ENCODE results near the gene FCGR1A. TPM values are rescaled to one million over a fixed set of nuclear protein-coding genes. Genes with fewer than 3 reads are reported as not detected.
"Not testable (repeated sequence)": the region's sequence is repeated elsewhere in the genome, so short reads cannot be mapped to it uniquely, and the experiment has no call there.

Gene FCGR1A
- total RNA-seq, 1 donor from 2014 or later = 1.2 TPM

DNA sequence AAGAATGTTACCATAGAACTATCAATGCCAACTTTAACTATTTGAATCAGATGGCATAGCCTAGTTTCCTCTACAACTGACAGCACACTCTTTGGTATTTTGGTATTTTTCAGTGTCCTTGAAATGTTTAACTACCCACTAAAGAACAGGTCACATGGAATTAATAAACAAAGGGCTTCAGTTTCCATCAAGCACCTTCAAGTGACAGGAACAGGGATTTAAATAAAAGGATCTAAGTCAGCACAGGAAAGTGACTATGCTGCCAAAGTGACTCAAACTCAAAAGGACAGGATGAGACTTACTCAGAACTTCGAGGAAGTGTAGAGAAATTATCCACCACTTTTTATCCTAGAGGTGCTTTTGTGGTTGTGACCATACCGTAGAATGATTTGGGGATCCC lies 20.2 kb upstream of the FCGR1A start:
- H3K4me1 ChIP-seq; DNase-seq; intact Hi-C loops (cut with micrococcal nuclease): not testable (repeated sequence)

DNA sequence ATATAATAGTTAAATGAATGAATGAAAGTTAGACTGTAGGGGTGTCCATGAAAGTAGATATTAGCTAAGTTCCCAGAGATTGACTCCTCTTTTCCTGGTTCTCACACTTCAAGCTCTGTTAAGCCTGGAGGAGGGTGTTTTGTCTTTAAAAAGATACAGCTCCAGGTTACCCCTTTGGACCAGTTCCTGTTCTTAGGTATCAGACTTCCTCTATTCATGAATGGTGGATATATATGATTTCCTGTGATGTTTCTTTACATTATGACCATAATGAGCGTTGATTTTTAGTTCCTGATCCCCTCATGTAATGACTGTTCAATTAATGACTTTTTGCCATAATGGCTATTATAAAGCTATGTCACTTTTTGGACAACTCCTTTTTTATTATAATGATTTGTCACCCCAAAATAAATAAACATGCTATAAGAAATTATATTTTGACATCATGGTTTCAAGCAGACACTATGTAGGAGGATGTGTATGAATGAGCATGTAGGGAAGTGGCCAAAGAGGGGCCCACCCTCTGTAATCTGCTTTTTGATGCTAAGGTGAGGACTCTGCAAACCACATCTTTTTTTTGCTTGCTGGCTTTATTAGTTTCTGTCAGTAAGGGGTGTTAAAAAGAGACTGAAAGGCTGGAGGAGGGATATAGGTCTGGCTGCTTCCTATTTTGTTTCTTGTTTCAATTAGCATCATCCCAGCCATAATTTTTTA lies 18.2 kb upstream of the FCGR1A start:
- H3K27me3 ChIP-seq (ENCODE audit: low read depth); H3K36me3 ChIP-seq; intact Hi-C loops (cut with micrococcal nuclease); H3K4me3 ChIP-seq; DNase-seq; H3K27ac ChIP-seq (replicated peaks); H3K9me3 ChIP-seq (replicated peaks); H3K4me1 ChIP-seq: not testable (repeated sequence)

More for the DNA sequence above, 20.2 kb upstream of the FCGR1A start:
- not testable (repeated sequence) for H3K27me3 ChIP-seq (ENCODE audit: low read depth); H3K36me3 ChIP-seq; H3K4me3 ChIP-seq; H3K27ac ChIP-seq (replicated peaks); H3K9me3 ChIP-seq (replicated peaks)

DNA sequence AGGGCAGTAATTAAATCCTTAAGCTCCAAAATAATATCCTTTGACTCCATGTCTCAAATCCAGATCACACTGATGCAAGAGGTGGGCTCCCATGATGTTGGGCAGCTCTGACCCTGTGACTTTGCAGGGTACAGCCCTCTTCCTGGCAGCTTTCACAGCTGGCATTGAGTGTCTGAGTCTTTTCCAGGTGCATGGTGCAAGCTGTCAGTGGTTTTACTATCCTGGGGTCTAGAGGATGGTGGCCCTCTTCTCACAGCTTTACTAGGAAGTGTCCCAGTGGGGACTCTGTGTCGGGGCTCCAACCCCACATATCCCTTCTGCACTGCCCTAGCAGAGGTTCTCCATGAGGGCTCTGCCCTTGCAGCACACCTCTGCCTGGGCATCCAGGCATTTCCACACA lies 16.3 kb upstream of the FCGR1A start:
- H3K27me3 ChIP-seq (ENCODE audit: low read depth); H3K4me3 ChIP-seq; intact Hi-C loops (cut with micrococcal nuclease); DNase-seq; H3K4me1 ChIP-seq; H3K36me3 ChIP-seq; H3K27ac ChIP-seq (replicated peaks); H3K9me3 ChIP-seq (replicated peaks): not testable (repeated sequence)

DNA sequence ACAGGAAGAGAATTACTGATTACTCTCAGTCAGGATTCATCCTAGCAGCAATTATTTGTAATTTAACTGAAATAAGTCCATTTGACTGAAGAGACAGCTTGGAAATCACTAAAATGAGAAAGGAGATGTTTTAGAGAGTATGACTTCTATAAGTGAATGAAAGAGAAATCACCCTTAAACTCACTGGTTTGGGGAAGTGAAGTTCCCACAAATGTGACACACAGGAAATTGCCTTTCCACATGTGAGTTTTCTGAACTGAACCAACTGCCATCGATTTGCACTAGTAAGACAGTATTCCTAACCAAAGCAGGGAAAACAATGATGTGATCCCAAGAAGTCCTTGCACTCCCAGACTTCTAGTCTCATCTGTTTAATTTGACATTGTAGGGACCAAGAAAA lies 13.3 kb upstream of the FCGR1A start:
- H3K27ac ChIP-seq (replicated peaks); DNase-seq; H3K4me3 ChIP-seq; H3K4me1 ChIP-seq; intact Hi-C loops (cut with micrococcal nuclease); H3K36me3 ChIP-seq; H3K27me3 ChIP-seq (ENCODE audit: low read depth); H3K9me3 ChIP-seq (replicated peaks): not testable (repeated sequence)

DNA sequence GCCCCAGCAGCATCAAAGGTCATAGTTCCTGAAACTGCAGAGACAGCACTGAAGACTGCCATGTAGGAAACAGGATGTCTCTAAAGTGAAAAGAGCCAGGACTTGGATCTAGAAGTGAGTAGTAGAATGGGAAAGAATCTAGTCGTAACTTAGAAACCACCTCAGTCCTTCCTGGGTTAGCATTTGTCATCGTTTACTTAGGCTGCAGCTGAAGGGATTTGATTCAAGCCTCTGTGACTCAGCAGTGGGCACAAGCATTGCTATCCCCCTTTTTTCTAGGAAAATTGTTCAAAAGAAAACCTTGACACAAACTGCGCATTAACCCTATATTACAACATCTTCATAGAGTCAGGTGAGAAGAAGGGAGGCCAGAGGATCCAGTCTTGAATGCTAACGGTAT lies 11.8 kb upstream of the FCGR1A start:
- H3K36me3 ChIP-seq; DNase-seq; H3K27me3 ChIP-seq (ENCODE audit: low read depth); intact Hi-C loops (cut with micrococcal nuclease); H3K4me3 ChIP-seq; H3K27ac ChIP-seq (replicated peaks); H3K4me1 ChIP-seq; H3K9me3 ChIP-seq (replicated peaks): not testable (repeated sequence)

DNA sequence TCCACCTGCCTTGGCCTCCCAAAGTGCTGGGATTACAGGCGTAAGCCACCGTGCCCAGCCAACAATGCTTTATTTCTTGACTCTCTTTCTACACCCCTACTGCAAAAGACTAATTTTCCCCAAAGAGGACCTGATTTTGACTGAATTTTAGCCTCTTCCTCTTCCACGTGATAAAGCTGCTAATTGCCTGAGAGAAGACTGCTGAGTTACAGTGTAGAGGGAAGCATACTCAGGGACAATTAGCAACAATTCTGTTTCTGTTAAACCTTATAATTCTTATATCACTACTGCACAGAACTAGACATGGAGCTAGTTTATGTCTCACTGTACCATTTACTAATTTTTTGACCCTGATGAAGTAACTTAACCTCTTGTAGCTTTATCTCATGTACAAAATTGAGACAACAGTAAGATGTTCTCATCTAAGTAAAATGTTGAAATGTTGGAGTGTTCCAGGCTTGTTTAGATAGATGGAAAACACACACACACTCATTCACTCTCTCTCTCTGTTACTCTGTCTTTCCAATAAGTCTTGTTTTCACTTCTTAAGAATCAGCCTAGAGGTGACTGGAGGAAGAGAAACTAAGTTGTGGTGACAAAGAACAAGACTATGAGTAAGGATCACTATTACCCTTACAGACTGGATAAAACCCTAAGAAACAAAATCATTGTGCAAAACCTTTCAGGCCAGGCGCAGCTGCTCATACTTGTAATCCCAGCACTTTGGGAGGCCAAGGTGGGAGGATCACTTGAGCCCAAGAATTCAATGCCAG lies 10.7 kb upstream of the FCGR1A start:
- H3K27me3 ChIP-seq (ENCODE audit: low read depth); H3K27ac ChIP-seq (replicated peaks); intact Hi-C loops (cut with micrococcal nuclease); H3K4me1 ChIP-seq; H3K4me3 ChIP-seq; DNase-seq; H3K9me3 ChIP-seq (replicated peaks); H3K36me3 ChIP-seq: not testable (repeated sequence)

DNA sequence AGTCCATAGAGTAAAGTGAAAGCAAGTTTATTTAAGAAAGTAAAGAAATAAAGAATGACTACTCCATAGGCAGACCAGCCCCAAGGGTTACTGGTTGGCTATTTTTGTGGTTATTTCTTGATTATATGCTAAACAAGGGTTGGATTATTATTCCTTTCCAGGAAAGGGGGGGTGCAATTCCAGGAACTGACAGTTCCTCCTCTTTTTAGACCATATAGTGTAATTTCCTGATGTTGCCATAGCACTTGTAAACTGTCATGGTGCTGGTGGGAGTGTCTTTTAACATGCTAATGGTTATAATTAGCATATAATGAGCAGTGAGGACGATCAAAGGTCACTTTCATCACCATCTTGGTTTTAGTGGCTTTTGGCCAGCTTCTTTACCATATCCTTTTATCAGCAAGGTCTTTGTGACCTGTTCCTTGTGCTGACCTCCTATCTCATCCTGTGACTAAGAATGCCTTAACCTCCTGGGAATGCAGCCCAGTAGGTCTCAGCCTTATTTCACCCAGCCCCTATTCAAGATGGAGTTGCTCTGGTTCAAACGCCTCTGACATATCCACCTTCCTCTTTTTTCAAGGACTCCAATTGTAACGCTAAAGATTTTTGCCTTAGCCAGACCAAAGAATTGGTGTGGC lies 6.9 kb upstream of the FCGR1A start:
- H3K27me3 ChIP-seq (ENCODE audit: low read depth); H3K36me3 ChIP-seq; intact Hi-C loops (cut with micrococcal nuclease); H3K4me3 ChIP-seq; H3K4me1 ChIP-seq; DNase-seq; H3K9me3 ChIP-seq (replicated peaks); H3K27ac ChIP-seq (replicated peaks): not testable (repeated sequence)

DNA sequence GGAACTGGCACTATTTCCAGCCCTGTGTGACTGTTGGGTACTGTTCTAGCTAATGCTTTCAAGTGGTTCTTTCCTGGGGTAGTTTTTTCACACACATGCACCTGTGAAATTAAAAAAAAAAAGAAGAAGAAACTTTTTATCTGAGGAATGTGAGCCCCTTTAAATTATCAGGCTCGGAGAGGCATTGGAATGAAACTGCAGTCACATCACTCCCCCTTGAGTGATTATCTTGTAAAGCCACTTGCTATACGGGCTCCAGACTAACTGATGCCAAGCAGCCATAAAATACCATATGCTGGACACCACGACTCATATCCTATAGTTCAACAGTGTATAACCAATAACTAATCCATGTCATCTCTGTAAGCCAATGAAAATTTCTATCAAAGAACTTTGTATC lies 5.4 kb upstream of the FCGR1A start:
- H3K9me3 ChIP-seq (replicated peaks); H3K27me3 ChIP-seq (ENCODE audit: low read depth); intact Hi-C loops (cut with micrococcal nuclease); H3K27ac ChIP-seq (replicated peaks); H3K4me1 ChIP-seq; H3K36me3 ChIP-seq; H3K4me3 ChIP-seq; DNase-seq: not testable (repeated sequence)

DNA sequence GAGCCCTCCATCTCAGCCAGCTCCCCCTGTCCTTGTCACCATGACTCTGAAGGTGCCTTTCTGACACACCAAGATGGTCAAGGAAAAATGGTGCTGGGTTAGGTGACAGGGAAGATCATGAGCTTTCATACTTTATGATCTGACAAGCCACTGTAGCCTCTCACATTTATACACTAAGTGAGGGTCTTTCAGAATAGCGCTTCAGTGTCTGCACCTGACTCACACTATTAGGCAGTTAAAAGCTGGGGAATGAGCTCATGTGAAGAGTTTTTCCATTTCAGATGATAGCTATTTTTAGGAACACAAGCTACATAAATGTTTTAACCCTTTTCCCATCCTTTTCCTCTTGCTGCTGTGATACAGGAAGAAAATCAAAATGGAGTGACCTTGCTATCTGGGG lies 4.2 kb upstream of the FCGR1A start:
- H3K4me1 ChIP-seq; DNase-seq; H3K9me3 ChIP-seq (replicated peaks); H3K27me3 ChIP-seq (ENCODE audit: low read depth); H3K27ac ChIP-seq (replicated peaks); intact Hi-C loops (cut with micrococcal nuclease); H3K4me3 ChIP-seq; H3K36me3 ChIP-seq: not testable (repeated sequence)

DNA sequence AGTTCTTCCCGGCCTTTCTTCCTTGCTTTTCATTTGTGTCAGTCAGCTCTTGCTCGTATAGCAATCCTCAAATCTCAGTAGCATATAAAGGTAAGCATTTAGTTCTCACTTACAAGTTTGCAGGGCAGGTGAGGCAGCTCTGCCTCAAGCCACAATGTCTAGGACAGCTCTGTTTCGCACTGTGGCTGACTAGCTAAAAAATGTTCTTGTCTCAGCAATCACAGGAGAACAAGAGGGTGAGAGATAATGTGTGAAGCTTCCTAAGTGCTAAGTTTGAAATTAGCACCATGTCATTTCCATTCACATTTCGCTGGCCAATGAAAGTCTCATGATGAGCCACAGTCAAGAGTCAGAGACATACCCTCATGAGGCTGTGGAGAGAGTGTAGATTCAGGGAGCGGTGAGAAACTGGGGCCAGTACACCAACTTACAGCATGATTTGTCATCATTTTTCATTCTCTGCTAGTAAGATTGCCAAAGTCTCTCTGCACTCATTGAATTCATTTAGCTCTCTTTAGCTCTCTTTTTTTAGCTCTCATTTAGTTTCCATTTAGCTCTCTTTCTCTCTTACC lies 995 bp upstream of the FCGR1A start:
- H3K27ac ChIP-seq (replicated peaks); H3K36me3 ChIP-seq; H3K27me3 ChIP-seq (ENCODE audit: low read depth); DNase-seq; H3K4me3 ChIP-seq; H3K9me3 ChIP-seq (replicated peaks); H3K4me1 ChIP-seq; intact Hi-C loops (cut with micrococcal nuclease): not testable (repeated sequence)

DNA sequence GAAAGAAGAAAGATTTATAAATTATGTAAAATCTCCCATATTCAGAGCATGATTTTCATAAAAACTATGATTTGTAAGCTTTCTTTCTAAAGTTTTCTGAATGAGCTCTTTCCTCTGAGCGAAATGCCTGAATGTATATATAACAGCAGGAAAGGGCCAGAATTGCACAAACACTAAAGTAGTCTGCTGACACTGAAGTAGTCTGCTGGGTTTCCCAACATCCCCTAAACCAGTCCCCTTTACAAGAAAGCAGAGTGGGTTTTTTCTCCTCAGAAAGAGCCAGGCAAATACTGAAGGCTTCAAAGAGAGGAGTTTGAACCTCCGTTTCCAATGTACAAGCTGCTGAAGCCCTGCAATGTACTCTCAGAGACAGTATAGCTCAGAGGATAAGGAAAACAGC lies 795 bp downstream of the FCGR1A start:
- H3K27ac ChIP-seq (replicated peaks); H3K27me3 ChIP-seq (ENCODE audit: low read depth); H3K36me3 ChIP-seq; H3K4me3 ChIP-seq; H3K4me1 ChIP-seq; DNase-seq; H3K9me3 ChIP-seq (replicated peaks); intact Hi-C loops (cut with micrococcal nuclease): not testable (repeated sequence)

DNA sequence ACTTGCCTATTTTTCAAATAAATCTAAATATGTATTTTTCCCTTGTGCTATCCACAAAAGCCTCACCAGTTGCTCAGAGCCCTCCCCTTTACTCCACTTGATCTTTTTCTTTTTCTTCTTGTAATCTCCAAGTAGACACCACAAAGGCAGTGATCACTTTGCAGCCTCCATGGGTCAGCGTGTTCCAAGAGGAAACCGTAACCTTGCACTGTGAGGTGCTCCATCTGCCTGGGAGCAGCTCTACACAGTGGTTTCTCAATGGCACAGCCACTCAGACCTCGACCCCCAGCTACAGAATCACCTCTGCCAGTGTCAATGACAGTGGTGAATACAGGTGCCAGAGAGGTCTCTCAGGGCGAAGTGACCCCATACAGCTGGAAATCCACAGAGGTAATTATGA lies 1.4 kb downstream of the FCGR1A start:
- H3K27me3 ChIP-seq (ENCODE audit: low read depth); H3K9me3 ChIP-seq (replicated peaks); H3K36me3 ChIP-seq; H3K27ac ChIP-seq (replicated peaks); H3K4me1 ChIP-seq; H3K4me3 ChIP-seq; intact Hi-C loops (cut with micrococcal nuclease); DNase-seq: not testable (repeated sequence)

DNA sequence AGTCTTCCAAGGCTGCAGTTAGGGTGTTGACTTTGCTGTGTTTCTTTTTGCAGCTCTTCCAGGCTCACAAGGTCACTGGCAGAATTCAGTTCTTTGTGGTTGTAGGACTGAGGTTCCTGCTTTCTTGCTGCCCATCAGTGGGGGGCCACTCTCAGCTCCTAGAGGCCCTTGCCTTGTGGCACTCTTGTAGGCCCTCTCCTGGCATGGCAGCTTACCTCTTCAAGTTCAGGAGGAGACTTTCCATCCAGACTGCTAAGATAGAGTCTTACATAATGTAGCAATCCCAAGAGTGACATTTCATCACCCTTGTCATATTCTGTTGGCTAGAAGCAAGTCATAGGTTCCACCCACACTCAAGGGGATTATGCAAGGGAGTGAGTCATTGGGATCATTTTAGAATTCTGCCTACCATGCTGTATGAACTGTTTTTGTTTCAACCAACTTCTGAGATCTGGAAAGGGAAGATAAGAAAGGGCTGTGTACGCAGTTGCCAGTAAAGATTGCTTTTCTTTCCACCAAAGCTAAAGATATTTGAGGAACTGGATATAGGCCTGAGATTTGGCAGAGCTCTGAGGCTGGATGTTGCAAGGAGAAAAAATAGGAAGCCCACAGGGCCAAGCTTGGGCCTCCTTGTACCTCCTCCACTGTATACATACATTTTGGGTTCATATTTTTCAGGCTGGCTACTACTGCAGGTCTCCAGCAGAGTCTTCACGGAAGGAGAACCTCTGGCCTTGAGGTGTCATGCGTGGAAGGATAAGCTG lies 5.4 kb downstream of the FCGR1A start:
- H3K4me3 ChIP-seq; H3K36me3 ChIP-seq; H3K27ac ChIP-seq (replicated peaks); H3K9me3 ChIP-seq (replicated peaks); intact Hi-C loops (cut with micrococcal nuclease); H3K4me1 ChIP-seq; H3K27me3 ChIP-seq (ENCODE audit: low read depth): not testable (repeated sequence)
- DNase-seq = peak; percentile 11

Data from left ventricle myocardium inferior (tissue), 1 donor.